Neural progenitor cell (in vitro differentiated cells): Measurements from ENCODE around the gene STUB1.

Source experiments
- EZH2 ChIP-seq: fragments of 200-600 bp; sonication (generic); IDR thresholded peaks from 2 replicates; pipeline ENCODE4 v1.6.1; 2017; ENCODE audit warnings: antibody characterized with exemption, mild to moderate bottlenecking, moderate library complexity
- EZH2phosphoT487 ChIP-seq: fragments of 200-600 bp; sonication (generic); IDR thresholded peaks from 2 replicates; pipeline ENCODE4 v1.6.1; 2017; ENCODE audit warnings: antibody characterized with exemption
- TF ChIP-seq, protein P1 (sequence below): fragments of 200-600 bp; sonication (generic); IDR thresholded peaks from 2 replicates; pipeline ENCODE4 v1.5.1; 2017; ENCODE audit warnings: antibody characterized with exemption, mild to moderate bottlenecking

DNA sequence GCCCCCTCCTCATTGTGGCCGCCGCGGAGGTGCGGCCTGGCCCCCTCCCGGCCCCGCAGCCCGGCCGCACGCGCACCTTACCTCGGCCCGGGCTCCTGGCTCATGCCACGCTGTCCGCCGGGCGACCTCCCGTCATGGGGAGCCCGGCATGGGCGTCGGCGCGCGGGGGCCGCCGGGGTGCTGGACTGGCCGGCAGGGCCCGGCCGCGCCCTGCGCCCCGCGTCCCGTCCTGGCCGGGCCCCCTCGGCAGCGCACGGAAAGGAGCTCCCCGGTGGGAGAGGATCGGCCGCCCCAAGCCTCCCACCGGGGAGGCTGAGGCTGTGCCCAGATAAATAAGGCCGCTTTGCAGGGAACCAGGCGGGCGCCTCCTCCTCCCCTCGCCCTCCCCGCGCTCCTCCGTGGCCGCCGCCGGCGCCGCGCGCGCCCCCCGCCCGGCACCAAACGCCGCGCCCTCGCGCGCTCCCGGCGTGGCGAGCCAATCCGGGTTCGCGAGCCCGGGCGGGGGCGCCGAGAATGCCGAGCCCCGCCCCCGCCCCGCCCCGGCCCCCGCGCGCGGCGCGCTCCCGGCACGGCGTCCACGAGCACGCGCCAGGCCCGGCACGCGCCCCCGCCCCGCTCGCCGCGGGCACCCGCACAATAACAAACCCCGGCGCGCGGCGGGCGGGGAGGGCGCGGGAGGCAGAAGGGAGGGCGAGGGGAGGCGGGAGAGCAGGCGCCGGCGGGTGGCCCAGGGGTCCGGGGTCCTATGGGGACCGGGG lies 25.4 kb downstream of the STUB1 start, which contains the start of gene FBXL16:
- TF ChIP-seq, protein P1, sequence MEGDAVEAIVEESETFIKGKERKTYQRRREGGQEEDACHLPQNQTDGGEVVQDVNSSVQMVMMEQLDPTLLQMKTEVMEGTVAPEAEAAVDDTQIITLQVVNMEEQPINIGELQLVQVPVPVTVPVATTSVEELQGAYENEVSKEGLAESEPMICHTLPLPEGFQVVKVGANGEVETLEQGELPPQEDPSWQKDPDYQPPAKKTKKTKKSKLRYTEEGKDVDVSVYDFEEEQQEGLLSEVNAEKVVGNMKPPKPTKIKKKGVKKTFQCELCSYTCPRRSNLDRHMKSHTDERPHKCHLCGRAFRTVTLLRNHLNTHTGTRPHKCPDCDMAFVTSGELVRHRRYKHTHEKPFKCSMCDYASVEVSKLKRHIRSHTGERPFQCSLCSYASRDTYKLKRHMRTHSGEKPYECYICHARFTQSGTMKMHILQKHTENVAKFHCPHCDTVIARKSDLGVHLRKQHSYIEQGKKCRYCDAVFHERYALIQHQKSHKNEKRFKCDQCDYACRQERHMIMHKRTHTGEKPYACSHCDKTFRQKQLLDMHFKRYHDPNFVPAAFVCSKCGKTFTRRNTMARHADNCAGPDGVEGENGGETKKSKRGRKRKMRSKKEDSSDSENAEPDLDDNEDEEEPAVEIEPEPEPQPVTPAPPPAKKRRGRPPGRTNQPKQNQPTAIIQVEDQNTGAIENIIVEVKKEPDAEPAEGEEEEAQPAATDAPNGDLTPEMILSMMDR = no peak
- no peak for TF ChIP-seq EZH2
- no peak for TF ChIP-seq EZH2phosphoT487
